Liver (tissue), 9 donors: ENCODE data around the gene FRMD4A. TPM values are rescaled to one million over a fixed set of nuclear protein-coding genes. Genes with fewer than 3 reads are reported as not detected.
A peak's percentile ranks its signal among the peaks of the same experiment; 100 is the strongest.

ENCODE experiments used
- DNase-seq: peaks from one replicate; pipeline ENCODE4 v3.0.0-alpha.2; 2017; ENCODE audit warnings: low spot score
- H3K27ac ChIP-seq, 2 donors: one replicate each; pipeline ENCODE4 v1.7.0; 2013; ENCODE audit warnings: inconsistent platforms in 2 of 2, low read length in 2 of 2, control low read depth in 1 of 2, low read depth in 1 of 2, mild to moderate bottlenecking in 1 of 2
- H3K27me3 ChIP-seq, 4 donors: one replicate each; pipeline versions ENCODE4 v1.6.1 to v1.7.0; 2013; ENCODE audit warnings: low read length in 3 of 4, inconsistent platforms in 1 of 4, mild to moderate bottlenecking in 1 of 4, moderate library complexity in 1 of 4; ENCODE audit not compliant: control insufficient read depth in 4 of 4, insufficient read depth in 4 of 4
- H3K36me3 ChIP-seq, 4 donors: one replicate each; pipeline versions ENCODE4 v1.6.1 to v1.7.0; 2013; ENCODE audit warnings: low read length in 3 of 4, mild to moderate bottlenecking in 3 of 4, low read depth in 1 of 4, moderate library complexity in 1 of 4; ENCODE audit not compliant: control insufficient read depth in 4 of 4, insufficient read depth in 3 of 4
- H3K4me1 ChIP-seq, 4 donors: one replicate each; pipeline versions ENCODE4 v1.6.1 to v1.7.0; 2013; ENCODE audit warnings: low read length in 3 of 4, mild to moderate bottlenecking in 3 of 4, moderate library complexity in 1 of 4; ENCODE audit not compliant: control insufficient read depth in 4 of 4, insufficient read depth in 4 of 4
- H3K4me3 ChIP-seq, 3 donors: one replicate each; pipeline versions ENCODE4 v1.6.1 to v1.7.0; 2013; ENCODE audit warnings: low read length in 3 of 3, control low read depth in 1 of 3, low read depth in 1 of 3, mild to moderate bottlenecking in 1 of 3
- H3K9ac ChIP-seq, 2 donors: one replicate each; pipeline ENCODE4 v1.7.0; 2013; ENCODE audit warnings: low read length in 2 of 2, mild to moderate bottlenecking in 2 of 2, moderate library complexity in 2 of 2, control low read depth in 1 of 2, low read depth in 1 of 2
- H3K9me3 ChIP-seq, 4 donors: one replicate each; pipeline versions ENCODE4 v1.6.1 to v1.7.0; 2013; ENCODE audit warnings: low read length in 3 of 4; ENCODE audit not compliant: control insufficient read depth in 4 of 4
- CTCF ChIP-seq: fragments of 150-350 bp; IDR thresholded peaks from 2 replicates; pipeline ENCODE4 v1.5.1; 2017; ENCODE audit warnings: improper control_type of control experiment, low read depth, low read length; ENCODE audit not compliant: missing input control
- EGR1 ChIP-seq, 2 donors: IDR thresholded peaks; 2 replicates each; pipeline ENCODE4 v1.6.1; 2016 to 2018; ENCODE audit warnings: antibody characterized with exemption in 2 of 2, low read depth in 2 of 2
- GABPA ChIP-seq, 2 donors: IDR thresholded peaks in 1 of 2; conservative IDR thresholded peaks in 1 of 2; 2 replicates each; pipeline ENCODE4 v1.6.1; 2016; ENCODE audit warnings: antibody characterized with exemption in 2 of 2, mild to moderate bottlenecking in 1 of 2, moderate library complexity in 1 of 2
- HNF4A ChIP-seq, 2 donors: conservative IDR thresholded peaks; 2 replicates each; pipeline ENCODE4 v1.6.1; 2016; ENCODE audit warnings: antibody characterized with exemption in 2 of 2, mild to moderate bottlenecking in 2 of 2
- JUND ChIP-seq, 2 donors: IDR thresholded peaks; 2 replicates each; pipeline ENCODE4 v1.6.1; 2016; ENCODE audit warnings: antibody characterized with exemption in 2 of 2
- MAX ChIP-seq: IDR thresholded peaks from 2 replicates; pipeline ENCODE4 v1.6.1; 2016; ENCODE audit warnings: antibody characterized with exemption
- NR2F2 ChIP-seq: IDR thresholded peaks from 2 replicates; pipeline ENCODE4 v1.6.1; 2016; ENCODE audit warnings: antibody characterized with exemption
- RAD21 ChIP-seq, 2 donors: IDR thresholded peaks; 2 replicates each; pipeline ENCODE4 v1.6.1; 2016; ENCODE audit warnings: antibody characterized with exemption in 2 of 2, mild to moderate bottlenecking in 2 of 2
- REST ChIP-seq: IDR thresholded peaks from 2 replicates; pipeline ENCODE4 v1.6.1; 2016; ENCODE audit warnings: antibody characterized with exemption, mild to moderate bottlenecking
- RXRA ChIP-seq, 2 donors: IDR thresholded peaks; 2 replicates each; pipeline ENCODE4 v1.6.1; 2017 to 2018; ENCODE audit warnings: antibody characterized with exemption in 2 of 2, mild to moderate bottlenecking in 1 of 2
- SP1 ChIP-seq: IDR thresholded peaks from 2 replicates; pipeline ENCODE4 v1.6.1; 2018; ENCODE audit warnings: antibody characterized with exemption, mild to moderate bottlenecking
- YY1 ChIP-seq: IDR thresholded peaks from 2 replicates; pipeline ENCODE4 v1.6.1; 2016; ENCODE audit warnings: antibody characterized with exemption, mild to moderate bottlenecking
- ZBTB33 ChIP-seq: IDR thresholded peaks from 2 replicates; pipeline ENCODE4 v1.6.1; 2016; ENCODE audit warnings: antibody characterized with exemption
- WGBS: extraction: QIAGEN DNeasy Blood & Tissue Kit; methylation state at CpG from one replicate; pipeline ENCODE4 v1.1.7; 2013; 5-methylcytosine and 5-hydroxymethylcytosine counted together
- polyA plus RNA-seq, 2 donors: library from polyadenylated mRNA; stranded (reverse) in 1 of 2; unstranded in 1 of 2; fragments of 200-250 nt in 1 of 2; fragments of >200 nt in 1 of 2; fragmentation: Nextera tagmentation in 1 of 2; extraction: Ambion mirVana in 1 of 2; gene quantifications; one replicate each; pipeline versions ENCODE4 v1.2.1 to v1.2.3, GENCODE V29; 2013 to 2015
- total RNA-seq, 2 donors: library from RNA; depleted of rRNA; stranded (reverse); fragments of >200 nt; gene quantifications; one replicate each; pipeline ENCODE4 v1.2.3, GENCODE V29; 2014
- donor health status: healthy.
- donor health status: healthy.
- donor health status: healthy.
- donor health status: healthy.
- donor health status: healthy.

Gene FRMD4A
- total and polyA plus RNA-seq, 4 donors: 8.2 to 34.3 (median 13.1) TPM

- H3K4me3 ChIP-seq: no peak overlapping the region
- H3K27me3 ChIP-seq: no peaks in the 10 kb centered on the region
- H3K36me3 ChIP-seq: no peaks in the 10 kb centered on the region
- H3K27ac ChIP-seq: no peak overlapping the region
- DNase-seq: no peak
- TF ChIP-seq YY1 (no peak), ZBTB33 (no peak), JUND (IDR thresholded peaks at IDR 0.05) (peak in 1 of 2 donors; percentile 37), RAD21 (IDR thresholded peaks at IDR 0.05) (peak in 1 of 2 donors; percentile 24), NR2F2 (peak; percentile 21), HNF4A (conservative IDR thresholded peaks at IDR 0.05) (no peak), EGR1 (IDR thresholded peaks at IDR 0.05; ENCODE audit: low read depth in 2 of 2) (no peak), REST (no peak)
- no peak overlapping the region for H3K9ac ChIP-seq
- H3K9me3 ChIP-seq: no peaks in the 10 kb centered on the region
- peaks cover 0 to 15% (median 7%) of the 10 kb centered on the region in 4 donors for H3K4me1 ChIP-seq
- 77% methylated on average over 9 of the region's 9 CpGs for WGBS
These were observed 343.3 kb downstream of the FRMD4A start for GRCh38 chr10:13987446-13987845.

GRCh38 chr10:13984647-13985155 is 346.0 kb downstream of the FRMD4A start:
- H3K4me1 ChIP-seq: peaks cover 0 to 16% (median 8%) of the 10 kb centered on the region in 4 donors
- H3K36me3 ChIP-seq: no peaks in the 10 kb centered on the region
- no peak overlapping the region for H3K4me3 ChIP-seq
- no peaks in the 10 kb centered on the region for H3K27me3 ChIP-seq
- no peaks in the 10 kb centered on the region for H3K9me3 ChIP-seq
- no peak overlapping the region for H3K27ac ChIP-seq
- DNase-seq: no peak
- 82% methylated on average over 7 of the region's 7 CpGs for WGBS
- no peak for TF ChIP-seq HNF4A (conservative IDR thresholded peaks at IDR 0.05)
- no peak for TF ChIP-seq MAX
- TF ChIP-seq SP1: no peak
- TF ChIP-seq ZBTB33: no peak
- TF ChIP-seq JUND (IDR thresholded peaks at IDR 0.05): no peak
- no peak for TF ChIP-seq CTCF
- TF ChIP-seq REST: no peak
- TF ChIP-seq RXRA (IDR thresholded peaks at IDR 0.05): no peak
- TF ChIP-seq GABPA (IDR thresholded peaks at IDR 0.05 in 1 of 2, conservative IDR thresholded peaks at IDR 0.05 in 1 of 2): no peak
- H3K9ac ChIP-seq: no peak overlapping the region
